H1 (cell line): ENCODE measurements around the gene PLCB1. TPM values are rescaled to one million over a fixed set of nuclear protein-coding genes. Genes with fewer than 3 reads are reported as not detected.

Experiments
- ATF2 ChIP-seq: IDR thresholded peaks from 2 replicates; pipeline ENCODE4 v1.6.1; 2012; ENCODE audit warnings: low read length, inconsistent platforms
- BACH1 ChIP-seq: IDR thresholded peaks from 2 replicates; pipeline ENCODE4 v1.6.1; 2012; ENCODE audit warnings: low read length, improper control_type of control experiment
- GTF2F1 ChIP-seq: IDR thresholded peaks from 2 replicates; pipeline ENCODE4 v1.6.1; 2012; ENCODE audit warnings: low read depth, low read length, improper control_type of control experiment, borderline replicate concordance
- JUN ChIP-seq: IDR thresholded peaks from 2 replicates; pipeline ENCODE4 v1.6.1; 2011; ENCODE audit warnings: low read depth, mild to moderate bottlenecking, improper control_type of control experiment, low read length
- POLR2AphosphoS5 ChIP-seq: IDR thresholded peaks from 2 replicates; pipeline ENCODE4 v1.6.1; 2011; ENCODE audit warnings: low read depth, low read length
- RBBP5 ChIP-seq: IDR thresholded peaks from 2 replicates; pipeline ENCODE4 v1.7.1; 2012; ENCODE audit warnings: low read depth, mild to moderate bottlenecking, inconsistent platforms, low read length, moderate library complexity, borderline replicate concordance
- RFX5 ChIP-seq: IDR thresholded peaks from 2 replicates; pipeline ENCODE4 v1.6.1; 2011; ENCODE audit warnings: low read depth, low read length, improper control_type of control experiment, borderline replicate concordance
- RXRA ChIP-seq: IDR thresholded peaks from 2 replicates; pipeline ENCODE4 v1.6.1; 2011; ENCODE audit warnings: low read depth, mild to moderate bottlenecking, low read length, moderate library complexity; ENCODE audit not compliant: insufficient read depth
- SIN3A ChIP-seq, 2 experiments: IDR thresholded peaks in 1 of 2; conservative IDR thresholded peaks in 1 of 2; 2 replicates each; pipeline ENCODE4 v1.6.1; 2011 to 2012; ENCODE audit warnings: low read length in 2 of 2, improper control_type of control experiment in 1 of 2, low read depth in 1 of 2, mild to moderate bottlenecking in 1 of 2
- TBP ChIP-seq: IDR thresholded peaks from 2 replicates; pipeline ENCODE4 v1.6.1; 2011; ENCODE audit warnings: low read depth, low read length, improper control_type of control experiment
- USF2 ChIP-seq: IDR thresholded peaks from 2 replicates; pipeline ENCODE4 v1.6.1; 2011; ENCODE audit warnings: low read length, improper control_type of control experiment
- polyA plus RNA-seq, 7 experiments: library from polyadenylated mRNA; depleted of rRNA in 3 of 7; stranded (reverse) in 5 of 7; unstranded in 2 of 7; fragments of >200 nt in 5 of 7; fragments of 200-250 nt in 2 of 7; gene quantifications; 1 replicate in 5 of 7; 2 replicates in 1 of 7; 4 replicates in 1 of 7; pipeline versions ENCODE4 v1.2.1 to v1.2.3, GENCODE V29; 2011 to 2013; ENCODE audit warnings: missing spikeins in 2 of 7, mixed read lengths in 2 of 7
- total RNA-seq: library from RNA; stranded (reverse); fragmentation: NEBNext Ultra II Directional; extraction: Animal tissue kit (Norgen Biotek cat#: 25700); gene quantifications from 2 replicates; pipeline ENCODE4 v1.2.1, GENCODE V29; 2021

Gene PLCB1
- total and polyA plus RNA-seq, 2 of the 8 experiments (the other 6 are each of a cell fraction or from before 2014, with no cell fraction given), result 2.6 to 9.1 TPM

GRCh38 chr20:8330785-8331695 lies 199.0 kb downstream of the PLCB1 start (continued):
- TF ChIP-seq ATF2 (no peak), RFX5 (no peak), JUN (no peak), SIN3A (conservative IDR thresholded peaks at IDR 0.05 in 1 of 2, IDR thresholded peaks at IDR 0.05 in 1 of 2; ENCODE audit: low read depth in 1 of 2, low read length in 2 of 2) (no peak), BACH1 (no peak), TBP (no peak), GTF2F1 (no peak), POLR2AphosphoS5 (no peak), USF2 (no peak), RBBP5 (no peak), RXRA (no peak)
- TF ChIP-seq, all 59 proteins: peak for 0
